ENCODE data around the gene AKAP13. TPM values are rescaled to one million over a fixed set of nuclear protein-coding genes. Genes with fewer than 3 reads are reported as not detected.

Gene AKAP13
- total and polyA plus RNA-seq, 2 of the 8 experiments (the other 6 are each of a cell fraction or from before 2014, with no cell fraction given): 14.0 to 46.2 TPM

DNA sequence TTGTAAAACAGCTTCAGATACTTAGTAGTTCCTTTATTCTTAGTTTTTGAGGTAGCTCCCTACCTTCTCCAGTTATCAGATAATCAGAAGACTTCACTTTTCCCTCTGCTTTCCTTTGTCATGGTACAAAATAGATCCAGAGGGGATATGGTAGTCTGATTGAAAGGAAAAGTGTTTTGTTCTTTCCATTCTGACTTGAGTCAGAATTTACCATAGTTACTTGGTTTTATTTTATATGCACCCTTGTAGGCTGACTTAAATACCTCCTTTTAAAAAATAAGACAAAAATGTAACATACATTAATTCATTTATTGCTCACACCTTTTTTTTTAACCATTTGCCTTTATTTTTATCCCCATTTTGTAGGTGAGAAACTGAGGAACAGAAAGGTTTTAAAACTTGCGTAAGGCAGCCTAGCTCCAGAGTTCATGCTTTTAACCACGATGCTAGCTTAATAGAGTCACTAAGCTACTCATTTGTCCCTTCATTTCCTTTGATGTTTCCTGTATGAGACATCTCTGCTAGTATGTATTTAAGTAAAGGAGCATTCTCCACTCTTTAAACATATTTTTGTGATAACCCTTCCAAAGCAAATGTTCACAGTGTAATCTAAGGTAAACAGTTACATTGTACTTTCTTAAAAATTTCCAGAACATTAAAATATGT is 226.9 kb downstream of the AKAP13 start:
- Histone ChIP-seq H2BK120ac (replicated peaks; ENCODE audit: low read depth, low read length) (no peak overlapping the region), H2BK5ac (ENCODE audit: low read depth, low read length) (no peak overlapping the region), H3K23ac (ENCODE audit: insufficient read length) (no peak overlapping the region), H2BK20ac (ENCODE audit: low read length) (no peak overlapping the region), H3K56ac (replicated peaks; ENCODE audit: insufficient read length, low read depth, low read length) (no peak overlapping the region), H3K9me3 (ENCODE audit: insufficient read depth in 2 of 2, low read depth in 1 of 2, low read length in 1 of 2) (no peaks in the 10 kb centered on the region), H2AFZ (ENCODE audit: low read length) (no peak overlapping the region), H3K36me3 (ENCODE audit: control insufficient read depth in 2 of 4, insufficient read depth in 4 of 4, low read length in 3 of 4) (no peaks in the 10 kb centered on the region; a peak in 1 of 8 replicates), H3K27me3 (replicated peaks in 1 of 4; ENCODE audit: control insufficient read depth in 3 of 4, extremely low read depth in 1 of 4, insufficient read depth in 3 of 4, low read length in 3 of 4) (no peaks in the 10 kb centered on the region), H3K4me3 (ENCODE audit: extremely low read depth in 1 of 4, insufficient read depth in 2 of 4, low read depth in 3 of 4, low read length in 4 of 4) (no peak overlapping the region), H3K27ac (ENCODE audit: low read depth, low read length) (no peak overlapping the region), H3K23me2 (ENCODE audit: low read depth, low read length) (no peaks in the 10 kb centered on the region), H3K4me1 (replicated peaks in 1 of 4; ENCODE audit: control insufficient read depth in 3 of 4, insufficient read depth in 4 of 4, low read length in 3 of 4) (no peaks in the 10 kb centered on the region), H4K20me1 (replicated peaks in 1 of 2; ENCODE audit: control insufficient read depth in 1 of 2, insufficient read depth in 2 of 2, low read length in 2 of 2) (no peaks in the 10 kb centered on the region), H3K4me2 (ENCODE audit: insufficient read depth in 1 of 2, low read depth in 2 of 2, low read length in 2 of 2) (no peak overlapping the region), H3K4ac (replicated peaks; ENCODE audit: insufficient read length, low read depth, low read length) (no peak overlapping the region), H4K8ac (ENCODE audit: extremely low read depth, insufficient read depth, low read length) (no peak overlapping the region), H2BK12ac (ENCODE audit: low read depth, low read length) (no peak overlapping the region), H3K79me2 (ENCODE audit: control insufficient read depth in 1 of 2, insufficient read depth in 2 of 2, low read length in 2 of 2) (no peaks in the 10 kb centered on the region), H3K18ac (ENCODE audit: extremely low read depth, low read length) (no peak overlapping the region), H4K5ac (ENCODE audit: insufficient read length, low read depth, low read length) (no peak overlapping the region), H3K14ac (ENCODE audit: insufficient read length) (no peak overlapping the region), H3K9ac (replicated peaks in 1 of 4; ENCODE audit: extremely low read depth in 1 of 4, low read depth in 3 of 4, low read length in 3 of 4) (no peak overlapping the region), H2AK5ac (ENCODE audit: low read depth, low read length) (no peak overlapping the region), H4K91ac (replicated peaks; ENCODE audit: insufficient read length, low read length) (no peak overlapping the region), H2BK15ac (ENCODE audit: low read length) (no peak overlapping the region), H3K79me1 (ENCODE audit: low read depth, low read length) (no peaks in the 10 kb centered on the region)
- ChIA-PET POLR2A (ENCODE audit: partially characterized antibody) (no interaction called here), CTCF (ENCODE audit: partially characterized antibody) (no interaction called here)
- WGBS, 2 experiments (ENCODE audit: extremely low coverage in 1 of 2, insufficient coverage in 1 of 2, insufficient read length in 1 of 2, insufficient replicate concordance in 2 of 2, low coverage in 1 of 2, low lambda C conversion rate in 2 of 2, missing lambda C conversion rate in 1 of 2): 97% methylated on average over 2 of the region's 2 CpGs; no CpG with 5 or more reads in 1 of the 2 experiments
- FAIRE-seq (no peak), DNase-seq (ENCODE audit: low read depth in 1 of 2, low spot score in 2 of 2) (no peak)
- TF ChIP-seq JUND (IDR thresholded peaks at IDR 0.05; ENCODE audit: low read length) (no peak), TAF7 (optimal IDR thresholded peaks at IDR 0.05; ENCODE audit: borderline replicate concordance, low read depth, low read length) (no peak), NRF1 (IDR thresholded peaks at IDR 0.05; ENCODE audit: low read depth, low read length) (no peak), EP300 (IDR thresholded peaks at IDR 0.05; ENCODE audit: borderline replicate concordance in 1 of 2, low read depth in 2 of 2, low read length in 2 of 2) (no peak), GTF2F1 (IDR thresholded peaks at IDR 0.05; ENCODE audit: borderline replicate concordance, low read depth, low read length) (no peak), KDM5A (IDR thresholded peaks at IDR 0.05; ENCODE audit: low read length) (no peak), NANOG (IDR thresholded peaks at IDR 0.05; ENCODE audit: insufficient read depth, low read depth, low read length, poor library complexity, severe bottlenecking) (no peak), ASH2L (IDR thresholded peaks at IDR 0.05; ENCODE audit: low read length) (no peak), SUZ12 (IDR thresholded peaks at IDR 0.05; ENCODE audit: low read length) (no peak), KDM1A (IDR thresholded peaks at IDR 0.05; ENCODE audit: borderline replicate concordance, low read length) (no peak), POLR2AphosphoS5 (IDR thresholded peaks at IDR 0.05; ENCODE audit: low read depth, low read length) (no peak), RFX5 (IDR thresholded peaks at IDR 0.05; ENCODE audit: borderline replicate concordance, low read depth, low read length) (no peak), FOSL1 (IDR thresholded peaks at IDR 0.05; ENCODE audit: insufficient read depth, low read depth, low read length) (no peak), CHD2 (IDR thresholded peaks at IDR 0.05; ENCODE audit: low read length) (no peak)

Measured in H1 (cell line).